HepG2 (cell line): ENCODE data around the gene KAZN. TPM values are rescaled to one million over a fixed set of nuclear protein-coding genes. Genes with fewer than 3 reads are reported as not detected.

Source experiments
- ATAC-seq: fragments of 200-7000 bp; cut with Tn5 transposase; 3 replicates; pipeline ENCODE4 v1.9.1; 2020; ENCODE audit warnings: mild to moderate bottlenecking, moderate library complexity
- BruUV-seq: library from RNA; stranded (reverse); fragments of 400-500 nt; replicated peaks from 2 replicates; lab custom pipeline; 2021; lab: Mats Ljungman, UMichigan
- CTCF ChIA-PET: fragments of 300-600 bp; formaldehyde crosslinking; extraction: SDS; loops from one replicate; lab custom pipeline; 2021; ENCODE audit warnings: low total read pairs, inconsistent platforms, low intra/inter-chr PET ratio; lab: Yijun Ruan, JAX
- POLR2A ChIA-PET: fragments of 350-600 bp; sonication (Branson Sonifier 250); formaldehyde crosslinking; loops from one replicate; lab custom pipeline; 2020; ENCODE audit warnings: antibody characterized with exemption, inconsistent platforms; lab: Yijun Ruan, JAX
- DNase-seq: peaks from one replicate; pipeline ENCODE4 v3.0.0-alpha.2; 2015; ENCODE audit warnings: low spot score
- FAIRE-seq: peaks from 3 replicates; lab custom pipeline; 2011; peaks lifted over from hg19 to GRCh38; lab: Jason Lieb, UNC
- H2AFZ ChIP-seq: one replicate; pipeline ENCODE4 v1.6.1; 2011; ENCODE audit warnings: low read length, inconsistent platforms
- H3K27ac ChIP-seq: fragments of 300-600 bp; 3 replicates; pipeline ENCODE4 v1.8.0; 2011; ENCODE audit warnings: mixed run types, mild to moderate bottlenecking, mixed read lengths, low read length, inconsistent platforms; ENCODE audit not compliant: insufficient read depth; ENCODE audit errors: extremely low read length
- H3K27me3 ChIP-seq, 2 experiments: fragments of 200-600 bp in 1 of 2; 2 replicates in 1 of 2; 3 replicates in 1 of 2; pipeline versions ENCODE4 v1.6.0 to v1.8.0; 2011; ENCODE audit warnings: low read length in 2 of 2, mild to moderate bottlenecking in 2 of 2, moderate library complexity in 2 of 2, inconsistent platforms in 1 of 2; ENCODE audit not compliant: insufficient read depth in 2 of 2, control insufficient read depth in 1 of 2
- H3K36me3 ChIP-seq, 2 experiments: fragments of 200-600 bp in 1 of 2; replicated peaks in 1 of 2; 2 replicates in 1 of 2; 3 replicates in 1 of 2; pipeline versions ENCODE4 v1.5.1 to v1.8.0; 2011; ENCODE audit warnings: low read length in 2 of 2, inconsistent platforms in 1 of 2; ENCODE audit not compliant: insufficient read depth in 2 of 2, control insufficient read depth in 1 of 2
- H3K4me1 ChIP-seq: 2 replicates; pipeline ENCODE4 v1.5.1; 2012; ENCODE audit warnings: low read length, inconsistent platforms; ENCODE audit not compliant: insufficient read depth
- H3K4me2 ChIP-seq: 2 replicates; pipeline ENCODE4 v1.6.0; 2011; ENCODE audit warnings: low read depth, low read length, inconsistent platforms
- H3K4me3 ChIP-seq, 3 experiments: fragments of 200-600 bp in 1 of 3; sonication (generic), shearing (Covaris generic) in 1 of 3; replicated peaks in 1 of 3; 2 replicates each; pipeline ENCODE4 v1.5.1; 2011 to 2016; ENCODE audit warnings: low read length in 3 of 3, inconsistent platforms in 2 of 3, low read depth in 2 of 3, mild to moderate bottlenecking in 2 of 3, control low read depth in 1 of 3, mixed read lengths in 1 of 3; ENCODE audit not compliant: insufficient read depth in 1 of 3
- H3K79me2 ChIP-seq: one replicate; pipeline ENCODE4 v1.6.1; 2011; ENCODE audit warnings: low read length, inconsistent platforms; ENCODE audit not compliant: insufficient read depth
- H3K9ac ChIP-seq: 2 replicates; pipeline ENCODE4 v1.6.0; 2011; ENCODE audit warnings: mild to moderate bottlenecking, low read depth, low read length, inconsistent platforms; ENCODE audit not compliant: insufficient read depth
- H3K9me3 ChIP-seq: 2 replicates; pipeline ENCODE4 v1.5.1; 2012; ENCODE audit warnings: mild to moderate bottlenecking, low read length
- H4K20me1 ChIP-seq: 2 replicates; pipeline ENCODE4 v1.6.0; 2011; ENCODE audit warnings: inconsistent platforms, mild to moderate bottlenecking, low read length, moderate library complexity; ENCODE audit not compliant: insufficient read depth
- NR0B2 ChIP-seq: sonication (generic); formaldehyde crosslinking; IDR thresholded peaks from 2 replicates; pipeline ENCODE4 v1.4.0; 2020; ENCODE audit warnings: mild to moderate bottlenecking, missing genetic modification reagents
- ZBTB21 ChIP-seq: sonication (generic); formaldehyde crosslinking; IDR thresholded peaks from 2 replicates; pipeline ENCODE4 v1.4.0; 2020; ENCODE audit warnings: missing genetic modification reagents
- ZBTB7B ChIP-seq: sonication (generic); formaldehyde crosslinking; IDR thresholded peaks from 2 replicates; pipeline ENCODE4 v1.4.0; 2020; ENCODE audit warnings: missing genetic modification reagents
- WGBS: methylation state at CpG from one replicate; pipeline ENCODE4 v1.1.6; 2017; ENCODE audit warnings: low lambda C conversion rate; 5-methylcytosine and 5-hydroxymethylcytosine counted together
- in situ Hi-C: cut with HindIII; loops from 2 replicates; pipeline ENCODE4 v1.10.0; 2017; ENCODE audit warnings: low pct_unique_long_range_greater_than_20kb; ENCODE audit not compliant: extremely low pct_ligation_motif_present
- intact Hi-C: fragments of 100-400 bp; cut with micrococcal nuclease; formaldehyde crosslinking; loops from one replicate; pipeline ENCODE4 v1.10.0; 2022; ENCODE audit not compliant: unreplicated experiment
- polyA plus RNA-seq, 8 experiments: library from polyadenylated mRNA; depleted of rRNA in 3 of 8; stranded (reverse) in 7 of 8; unstranded in 1 of 8; fragments of >200 nt; fragmentation: Illumina TruSeq in 4 of 8; extraction: Trizol in 4 of 8; gene quantifications; 2 replicates each; pipeline versions ENCODE4 v1.2.1 to v1.2.3, GENCODE V29; 2011 to 2016; ENCODE audit warnings: low read depth in 4 of 8, missing spikeins in 1 of 8, mixed read lengths in 1 of 8; ENCODE audit not compliant: insufficient read depth in 1 of 8
- total RNA-seq, 5 experiments: library from RNA; depleted of rRNA; stranded (reverse); fragments of >200 nt; fragmentation: Illumina TruSeq; extraction: Trizol; gene quantifications; 2 replicates each; pipeline ENCODE4 v1.2.3, GENCODE V29; 2016; ENCODE audit warnings: low read depth in 1 of 5
- TF ChIP-seq, protein P1 (sequence below): IDR thresholded peaks from 2 replicates; pipeline ENCODE4 v1.6.1; 2012; ENCODE audit warnings: inconsistent platforms
- TF ChIP-seq, protein P2 (sequence below): sonication (generic); formaldehyde crosslinking; IDR thresholded peaks from 2 replicates; pipeline ENCODE4 v1.4.0; 2020; ENCODE audit warnings: mild to moderate bottlenecking, missing genetic modification reagents
- TF ChIP-seq, protein P3 (sequence below): sonication (generic); formaldehyde crosslinking; IDR thresholded peaks from 2 replicates; pipeline ENCODE4 v1.4.0; 2020; ENCODE audit warnings: missing genetic modification reagents

KAZN gene
- total and polyA plus RNA-seq, 2 of the 13 experiments (the other 11 are each of a cell fraction or from before 2014, with no cell fraction given), result 10.4 to 13.5 TPM

DNA sequence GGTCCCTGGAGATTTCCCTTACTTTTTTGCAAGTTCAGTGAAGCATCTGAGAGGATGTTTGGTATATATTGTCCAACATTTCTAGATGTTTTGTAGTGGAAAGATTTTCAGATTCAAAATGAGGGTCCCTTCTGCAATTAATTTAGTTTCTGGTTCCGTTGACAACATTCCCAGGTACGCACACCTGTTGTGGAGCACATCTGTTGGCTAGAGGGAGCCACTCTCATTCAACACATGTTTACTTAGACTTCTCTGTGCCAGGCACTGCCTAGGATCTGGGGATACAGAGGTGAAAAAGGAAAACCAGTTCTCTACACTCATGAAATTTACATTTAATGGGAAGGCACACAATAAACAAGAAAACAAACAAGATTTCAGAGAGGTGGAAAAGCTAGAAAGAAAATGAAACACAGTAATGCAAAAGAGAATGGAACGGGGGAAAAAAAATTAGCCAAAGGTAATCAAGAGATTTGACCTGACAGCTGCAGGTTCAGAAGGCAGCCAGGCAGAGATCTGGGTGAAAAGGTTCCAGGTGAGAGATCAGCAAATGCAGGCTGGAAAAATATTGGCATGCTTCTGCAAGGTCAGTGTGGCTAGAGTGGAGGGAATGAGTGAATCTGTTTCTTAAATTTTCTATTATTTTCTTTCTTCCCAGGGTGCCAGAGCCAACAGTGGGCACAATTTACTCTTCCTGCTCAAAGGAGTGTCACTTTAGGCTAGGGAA is 48.4 kb upstream of the KAZN start:
- ATAC-seq (no peak), FAIRE-seq (no peak), DNase-seq (no peak)
- CTCF ChIA-PET, result no interaction called here
- no peak for TF ChIP-seq ZBTB21 (CRISPR knock-in tag)
- no peak for TF ChIP-seq NR0B2 (CRISPR knock-in tag)
- TF ChIP-seq, protein P1, sequence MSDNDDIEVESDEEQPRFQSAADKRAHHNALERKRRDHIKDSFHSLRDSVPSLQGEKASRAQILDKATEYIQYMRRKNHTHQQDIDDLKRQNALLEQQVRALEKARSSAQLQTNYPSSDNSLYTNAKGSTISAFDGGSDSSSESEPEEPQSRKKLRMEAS, result no peak
- TF ChIP-seq, protein P2, sequence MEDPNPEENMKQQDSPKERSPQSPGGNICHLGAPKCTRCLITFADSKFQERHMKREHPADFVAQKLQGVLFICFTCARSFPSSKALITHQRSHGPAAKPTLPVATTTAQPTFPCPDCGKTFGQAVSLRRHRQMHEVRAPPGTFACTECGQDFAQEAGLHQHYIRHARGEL, result no peak
- no peak for TF ChIP-seq ZBTB7B (CRISPR knock-in tag)
- TF ChIP-seq, protein P3, sequence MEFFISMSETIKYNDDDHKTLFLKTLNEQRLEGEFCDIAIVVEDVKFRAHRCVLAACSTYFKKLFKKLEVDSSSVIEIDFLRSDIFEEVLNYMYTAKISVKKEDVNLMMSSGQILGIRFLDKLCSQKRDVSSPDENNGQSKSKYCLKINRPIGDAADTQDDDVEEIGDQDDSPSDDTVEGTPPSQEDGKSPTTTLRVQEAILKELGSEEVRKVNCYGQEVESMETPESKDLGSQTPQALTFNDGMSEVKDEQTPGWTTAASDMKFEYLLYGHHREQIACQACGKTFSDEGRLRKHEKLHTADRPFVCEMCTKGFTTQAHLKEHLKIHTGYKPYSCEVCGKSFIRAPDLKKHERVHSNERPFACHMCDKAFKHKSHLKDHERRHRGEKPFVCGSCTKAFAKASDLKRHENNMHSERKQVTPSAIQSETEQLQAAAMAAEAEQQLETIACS (CRISPR knock-in tag), result no peak
- Histone ChIP-seq H3K27me3 (peaks cover 3 to 35% of the 10 kb centered on the region in 2 experiments), H2AFZ (no peak overlapping the region), H3K4me3 (no peak overlapping the region), H3K4me1 (no peaks in the 10 kb centered on the region), H3K27ac (no peak overlapping the region), H4K20me1 (no peaks in the 10 kb centered on the region), H3K36me3 (no peaks in the 10 kb centered on the region), H3K4me2 (no peak overlapping the region), H3K9ac (no peak overlapping the region), H3K79me2 (no peaks in the 10 kb centered on the region), H3K9me3 (no peaks in the 10 kb centered on the region)
- BruUV-seq, result no TSS peak
- WGBS, result 9% methylated on average over 3 of the region's 3 CpGs
- POLR2A ChIA-PET, result no interaction called here
- intact Hi-C loops, result no loop called here
- in situ Hi-C loops, result loop anchor here (25.0 kb wide), 1 partner anchor 487 kb away; no protein-coding TSS in a partner anchor
